B cell (primary cell): Measurements from ENCODE around the gene HUS1B.

Experiments used
- CTCF ChIP-seq: fragments of 200-600 bp; IDR thresholded peaks from one replicate; pipeline ENCODE4 v1.8.0; 2022; ENCODE audit warnings: antibody characterized with exemption, mild to moderate bottlenecking
- EZH2 ChIP-seq: IDR thresholded peaks from 2 replicates; pipeline ENCODE4 v1.6.1; 2012; ENCODE audit warnings: borderline replicate concordance, low read depth, mild to moderate bottlenecking, moderate library complexity, low read length; ENCODE audit not compliant: insufficient read depth, poor library complexity, severe bottlenecking

DNA sequence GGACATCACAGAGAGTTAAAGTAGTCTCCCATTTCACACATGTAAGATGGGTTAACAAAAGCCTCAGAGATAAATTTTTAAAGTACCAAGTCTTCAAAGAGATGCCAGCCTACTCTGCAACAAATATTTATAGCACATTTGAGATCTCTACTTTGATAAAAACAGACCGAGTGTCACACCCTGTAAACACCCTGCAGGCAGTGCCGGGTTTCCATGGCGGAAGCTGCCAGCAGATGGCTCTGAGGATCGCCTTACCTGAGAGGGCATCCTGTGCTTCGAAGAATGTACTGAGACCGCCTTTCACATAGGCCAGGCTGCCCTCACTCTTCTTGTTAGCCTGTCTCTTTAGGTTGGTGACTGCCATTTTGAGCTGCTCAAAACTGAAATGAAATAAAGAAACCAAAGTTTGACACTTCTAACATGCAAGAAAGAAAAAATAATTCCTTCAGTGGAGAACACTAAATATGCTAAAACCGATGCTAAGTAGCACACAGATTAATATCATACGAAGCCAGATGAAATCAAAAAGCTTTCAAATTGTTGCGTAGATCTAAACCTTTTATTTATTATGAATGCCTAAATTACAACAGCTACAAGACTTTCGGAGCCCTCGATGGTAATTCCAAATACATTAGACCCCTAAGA, 39.3 kb downstream of the HUS1B start:
- TF ChIP-seq CTCF, result no peak
- no peak for TF ChIP-seq EZH2
